SU-DHL-6 (cell line): ENCODE measurements around the gene RBMS1.

Experiments used
- H2AFZ ChIP-seq: fragments of 200-600 bp; sonication (generic); 2 replicates; pipeline ENCODE4 v1.6.1; 2014; ENCODE audit warnings: low read depth, mild to moderate bottlenecking, moderate library complexity, mixed read lengths, antibody characterized with exemption, low read length; ENCODE audit not compliant: severe bottlenecking
- H3F3A ChIP-seq: fragments of 200-600 bp; shearing (Covaris generic); 2 replicates; pipeline ENCODE4 v1.6.0; 2016; ENCODE audit warnings: antibody characterized with exemption, mild to moderate bottlenecking; ENCODE audit not compliant: insufficient read depth
- H3K27ac ChIP-seq: fragments of 200-600 bp; sonication (generic); 2 replicates; pipeline ENCODE4 v1.5.1; 2016; ENCODE audit warnings: low read depth, mild to moderate bottlenecking, low read length, moderate library complexity, mixed read lengths
- H3K27me3 ChIP-seq: fragments of 200-600 bp; sonication (generic), shearing (Covaris generic); 2 replicates; pipeline ENCODE4 v1.6.0; 2014; ENCODE audit warnings: mild to moderate bottlenecking, low read length
- H3K36me3 ChIP-seq: fragments of 200-600 bp; sonication (generic); 2 replicates; pipeline ENCODE4 v1.6.1; 2014; ENCODE audit warnings: mild to moderate bottlenecking, low read length, mixed read lengths
- H3K4me2 ChIP-seq: fragments of 300-600, 200-600 bp; shearing (Covaris generic), sonication (generic); 2 replicates; pipeline ENCODE4 v1.6.0; 2014; ENCODE audit warnings: low read length, low read depth, mild to moderate bottlenecking; ENCODE audit not compliant: poor library complexity, severe bottlenecking
- H3K4me3 ChIP-seq: fragments of 200-600 bp; sonication (generic); 2 replicates; pipeline ENCODE4 v1.5.1; 2014; ENCODE audit warnings: antibody characterized with exemption, low read length, mild to moderate bottlenecking, mixed read lengths; ENCODE audit not compliant: insufficient read depth, poor library complexity, severe bottlenecking
- H3K79me2 ChIP-seq: fragments of 200-600 bp; sonication (generic); 2 replicates; pipeline ENCODE4 v1.6.1; 2014; ENCODE audit warnings: mild to moderate bottlenecking, low read length, moderate library complexity; ENCODE audit not compliant: insufficient read depth
- H3K9ac ChIP-seq: fragments of 200-600 bp; sonication (generic); 2 replicates; pipeline ENCODE4 v1.7.0; 2014; ENCODE audit warnings: mild to moderate bottlenecking, low read length
- H3K9me2 ChIP-seq: fragments of 200-600 bp; sonication (generic); replicated peaks from 2 replicates; pipeline ENCODE4 v1.6.1; 2014; ENCODE audit warnings: low read length; ENCODE audit not compliant: insufficient read depth
- H3K9me3 ChIP-seq: fragments of 200-600 bp; sonication (generic); 2 replicates; pipeline ENCODE4 v1.6.1; 2014; ENCODE audit warnings: low read length, mixed read lengths; ENCODE audit not compliant: insufficient read depth
- H4K20me1 ChIP-seq: fragments of 200-600 bp; sonication (generic); 2 replicates; pipeline ENCODE4 v1.6.1; 2014; ENCODE audit warnings: low read depth, mild to moderate bottlenecking, antibody characterized with exemption, low read length, moderate library complexity, mixed read lengths
- EZH2phosphoT487 ChIP-seq: fragments of 200-600 bp; sonication (generic), shearing (Covaris generic); conservative IDR thresholded peaks from 2 replicates; pipeline ENCODE4 v1.6.1; 2018; ENCODE audit warnings: mild to moderate bottlenecking, antibody characterized with exemption, low read length, moderate library complexity, mixed read lengths
- TF ChIP-seq, protein P1 (sequence below): fragments of 200-600 bp; sonication (generic); IDR thresholded peaks from one replicate; pipeline ENCODE4 v1.5.1; 2017; ENCODE audit warnings: antibody characterized with exemption, mild to moderate bottlenecking, low read length, moderate library complexity; ENCODE audit not compliant: insufficient read depth, poor library complexity, severe bottlenecking

The RBMS1 gene

DNA sequence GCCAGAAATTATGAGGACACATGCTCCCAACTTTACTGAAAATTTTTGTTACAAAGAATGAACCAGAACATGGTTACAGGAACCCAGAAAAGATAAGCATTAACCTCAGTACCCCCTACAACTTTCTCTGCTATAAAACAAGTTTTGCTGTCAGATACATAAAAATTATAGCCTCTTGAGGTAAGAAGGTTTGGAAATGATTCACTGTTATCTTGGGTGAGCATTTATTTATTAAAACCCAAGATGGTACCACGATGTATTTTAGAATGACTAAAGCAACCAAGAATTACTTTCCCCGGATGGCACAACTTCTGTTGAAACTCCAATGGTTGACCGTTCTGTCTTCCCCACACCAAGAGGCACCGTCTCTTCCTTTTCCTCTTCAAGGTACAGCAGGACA lies 72.9 kb downstream of the RBMS1 start:
- no peak overlapping the region for H3K9ac ChIP-seq
- no peaks in the 10 kb centered on the region for H3K36me3 ChIP-seq
- H3K9me3 ChIP-seq, result no peaks in the 10 kb centered on the region
- H2AFZ ChIP-seq, result no peak overlapping the region
- H3F3A ChIP-seq, result no peaks in the 10 kb centered on the region; the same call in 1 of the 2 replicates
- TF ChIP-seq EZH2phosphoT487, result no peak
- TF ChIP-seq, protein P1, sequence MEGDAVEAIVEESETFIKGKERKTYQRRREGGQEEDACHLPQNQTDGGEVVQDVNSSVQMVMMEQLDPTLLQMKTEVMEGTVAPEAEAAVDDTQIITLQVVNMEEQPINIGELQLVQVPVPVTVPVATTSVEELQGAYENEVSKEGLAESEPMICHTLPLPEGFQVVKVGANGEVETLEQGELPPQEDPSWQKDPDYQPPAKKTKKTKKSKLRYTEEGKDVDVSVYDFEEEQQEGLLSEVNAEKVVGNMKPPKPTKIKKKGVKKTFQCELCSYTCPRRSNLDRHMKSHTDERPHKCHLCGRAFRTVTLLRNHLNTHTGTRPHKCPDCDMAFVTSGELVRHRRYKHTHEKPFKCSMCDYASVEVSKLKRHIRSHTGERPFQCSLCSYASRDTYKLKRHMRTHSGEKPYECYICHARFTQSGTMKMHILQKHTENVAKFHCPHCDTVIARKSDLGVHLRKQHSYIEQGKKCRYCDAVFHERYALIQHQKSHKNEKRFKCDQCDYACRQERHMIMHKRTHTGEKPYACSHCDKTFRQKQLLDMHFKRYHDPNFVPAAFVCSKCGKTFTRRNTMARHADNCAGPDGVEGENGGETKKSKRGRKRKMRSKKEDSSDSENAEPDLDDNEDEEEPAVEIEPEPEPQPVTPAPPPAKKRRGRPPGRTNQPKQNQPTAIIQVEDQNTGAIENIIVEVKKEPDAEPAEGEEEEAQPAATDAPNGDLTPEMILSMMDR, result no peak
- no peak overlapping the region for H3K27ac ChIP-seq
- H3K27me3 ChIP-seq, result no peaks in the 10 kb centered on the region
- no peaks in the 10 kb centered on the region for H3K79me2 ChIP-seq
- H3K9me2 ChIP-seq, result no peaks in the 10 kb centered on the region
- H4K20me1 ChIP-seq, result no peaks in the 10 kb centered on the region
- no peak overlapping the region for H3K4me3 ChIP-seq
- H3K4me2 ChIP-seq, result no peak overlapping the region

- Histone ChIP-seq H3K9me2 (no peaks in the 10 kb centered on the region), H3F3A (no peaks in the 10 kb centered on the region; the same call in 1 of the 2 replicates), H3K9ac (no peak overlapping the region), H3K79me2 (no peaks in the 10 kb centered on the region), H3K4me2 (no peak overlapping the region), H3K27ac (no peak overlapping the region), H3K9me3 (no peaks in the 10 kb centered on the region), H3K36me3 (no peaks in the 10 kb centered on the region), H3K27me3 (no peaks in the 10 kb centered on the region), H4K20me1 (no peaks in the 10 kb centered on the region), H2AFZ (no peak overlapping the region), H3K4me3 (no peak overlapping the region)
- TF ChIP-seq, protein P1, result no peak
- TF ChIP-seq EZH2phosphoT487, result no peak
Observed at GRCh38 chr2:160419776-160420505, 73.7 kb downstream of the RBMS1 start.

DNA sequence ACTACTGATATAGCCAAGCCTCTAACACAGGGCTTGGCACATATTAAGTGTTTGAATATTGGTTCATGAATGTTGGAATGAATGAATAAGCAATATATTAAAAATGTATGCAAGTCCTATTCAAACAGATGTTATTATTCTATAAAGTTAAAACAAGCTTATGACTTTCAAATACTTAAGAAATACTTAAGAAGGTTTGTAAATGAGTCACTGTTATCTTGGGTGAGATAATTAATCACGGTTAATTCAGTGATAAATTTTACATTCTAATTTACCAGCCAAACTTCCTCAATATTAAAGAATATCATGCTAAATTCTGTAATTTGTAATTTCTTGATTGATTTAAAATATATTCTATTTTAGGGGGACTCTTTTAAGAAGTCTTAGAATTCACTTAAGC lies 74.8 kb downstream of the RBMS1 start:
- Histone ChIP-seq H3K9me3 (no peaks in the 10 kb centered on the region), H3K36me3 (no peaks in the 10 kb centered on the region), H3K4me3 (no peak overlapping the region), H3K4me2 (no peak overlapping the region), H3K9me2 (no peaks in the 10 kb centered on the region), H3F3A (no peaks in the 10 kb centered on the region; the same call in 1 of the 2 replicates), H3K27me3 (no peaks in the 10 kb centered on the region), H4K20me1 (no peaks in the 10 kb centered on the region), H3K27ac (no peak overlapping the region), H3K79me2 (no peaks in the 10 kb centered on the region), H2AFZ (no peak overlapping the region), H3K9ac (no peak overlapping the region)
- TF ChIP-seq EZH2phosphoT487, result no peak
- TF ChIP-seq, protein P1, result no peak
